Neuron (in vitro differentiated cells): ENCODE data around the gene SPDL1.

Experiments
- H2AFZ ChIP-seq: one replicate; pipeline ENCODE4 v1.6.1; 2013; ENCODE audit warnings: low read depth, mild to moderate bottlenecking, inconsistent platforms, low read length, moderate library complexity
- H3K27me3 ChIP-seq: one replicate; pipeline ENCODE4 v1.6.1; 2013; ENCODE audit warnings: low read length; ENCODE audit not compliant: insufficient read depth
- H3K36me3 ChIP-seq: one replicate; pipeline ENCODE4 v1.6.1; 2013; ENCODE audit warnings: low read length; ENCODE audit not compliant: insufficient read depth
- H3K4me1 ChIP-seq: one replicate; pipeline ENCODE4 v1.6.1; 2013; ENCODE audit warnings: low read length; ENCODE audit not compliant: insufficient read depth
- H3K4me3 ChIP-seq: 2 replicates; pipeline ENCODE4 v1.5.1; 2013; ENCODE audit warnings: mild to moderate bottlenecking, low read length, moderate library complexity
- H3K9me3 ChIP-seq: one replicate; pipeline ENCODE4 v1.6.1; 2013; ENCODE audit warnings: low read length

Gene SPDL1

DNA sequence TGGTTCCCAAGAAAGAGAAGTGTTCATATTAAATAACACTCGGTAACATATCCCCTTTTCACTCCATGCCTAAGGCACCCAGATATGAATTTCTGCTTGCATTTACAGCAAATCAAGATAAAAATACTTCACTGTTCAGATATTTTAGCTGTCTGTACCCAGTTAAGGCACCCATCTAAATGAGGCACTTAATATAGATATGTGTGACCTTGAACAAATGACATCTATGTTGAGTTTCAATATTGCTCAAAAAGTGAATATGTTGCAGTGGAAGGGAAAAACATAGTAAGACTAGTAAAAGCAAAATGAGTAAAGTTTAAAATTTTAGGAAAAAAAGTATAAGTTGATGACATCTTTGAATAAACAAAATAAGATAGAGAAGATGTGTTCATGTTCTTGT, 32.4 kb upstream of the SPDL1 start:
- Histone ChIP-seq H2AFZ (no peak overlapping the region), H3K27me3 (peaks cover 7% of the 10 kb centered on the region), H3K4me3 (no peak overlapping the region), H3K36me3 (no peaks in the 10 kb centered on the region), H3K4me1 (no peaks in the 10 kb centered on the region), H3K9me3 (no peaks in the 10 kb centered on the region)

DNA sequence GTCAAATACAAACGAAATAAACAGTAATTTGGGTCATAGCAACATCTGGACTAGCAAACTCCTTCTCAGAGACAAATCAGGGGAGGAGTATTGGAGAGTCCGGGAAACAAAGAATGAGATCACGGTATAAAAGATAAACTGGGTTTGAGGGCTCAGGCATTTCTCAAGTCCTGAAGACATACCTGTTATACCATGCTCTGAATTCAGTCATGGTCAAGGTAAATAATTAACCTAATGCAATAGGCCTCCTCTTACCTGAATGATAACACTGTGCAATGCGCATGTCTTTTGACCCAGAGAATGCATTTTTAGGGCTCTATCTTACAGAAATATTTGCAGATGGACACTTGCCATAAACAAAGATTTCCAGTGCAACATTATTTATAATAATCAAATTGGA, 31.9 kb upstream of the SPDL1 start:
- no peak overlapping the region for H3K4me3 ChIP-seq
- H3K4me1 ChIP-seq, result no peaks in the 10 kb centered on the region
- peaks cover 7% of the 10 kb centered on the region for H3K27me3 ChIP-seq
- no peaks in the 10 kb centered on the region for H3K36me3 ChIP-seq
- H2AFZ ChIP-seq, result no peak overlapping the region
- H3K9me3 ChIP-seq, result no peaks in the 10 kb centered on the region

DNA sequence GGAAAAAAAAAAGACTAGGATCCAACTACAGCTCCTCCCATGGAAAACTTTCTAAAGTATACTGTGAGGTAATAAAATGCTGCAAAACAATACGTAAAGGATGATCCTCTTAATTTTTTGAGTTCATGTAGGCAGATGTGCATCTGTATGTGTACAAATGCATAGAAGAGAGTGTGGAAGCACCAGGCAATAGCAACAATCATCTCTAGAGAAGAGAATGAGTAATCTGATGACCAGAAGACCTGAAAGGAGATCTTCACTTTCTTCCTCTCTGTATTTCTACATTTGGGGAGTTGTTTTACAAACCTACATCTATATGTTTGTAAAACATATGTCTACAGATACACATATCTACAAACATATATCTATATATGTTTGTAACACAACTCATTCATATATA, 29.3 kb upstream of the SPDL1 start:
- Histone ChIP-seq H3K36me3 (no peaks in the 10 kb centered on the region), H3K4me3 (no peak overlapping the region), H3K9me3 (no peaks in the 10 kb centered on the region), H2AFZ (no peak overlapping the region), H3K27me3 (peaks cover 2% of the 10 kb centered on the region), H3K4me1 (no peaks in the 10 kb centered on the region)

DNA sequence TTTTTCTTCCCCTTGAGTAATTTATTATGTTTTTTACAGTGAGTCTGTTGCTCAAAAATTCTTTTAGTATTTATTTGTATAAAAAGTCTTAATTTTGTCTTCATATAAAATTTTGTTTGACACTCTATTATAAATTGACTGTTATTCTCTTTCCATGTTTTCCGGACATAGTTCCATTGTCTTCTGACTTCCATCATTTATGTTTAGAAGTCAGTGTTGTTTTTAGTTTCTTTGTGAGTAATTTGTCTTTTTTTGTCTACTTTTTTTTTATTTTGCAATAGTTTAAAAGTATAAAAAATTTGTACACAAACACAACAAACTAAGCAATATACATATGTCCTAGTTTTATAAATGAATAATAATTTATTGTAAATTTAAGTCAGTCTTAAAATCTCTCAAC, 25.7 kb upstream of the SPDL1 start:
- no peaks in the 10 kb centered on the region for H3K9me3 ChIP-seq
- H3K27me3 ChIP-seq, result no peaks in the 10 kb centered on the region
- no peaks in the 10 kb centered on the region for H3K4me1 ChIP-seq
- no peak overlapping the region for H3K4me3 ChIP-seq
- H3K36me3 ChIP-seq, result no peaks in the 10 kb centered on the region
- H2AFZ ChIP-seq, result no peak overlapping the region

DNA sequence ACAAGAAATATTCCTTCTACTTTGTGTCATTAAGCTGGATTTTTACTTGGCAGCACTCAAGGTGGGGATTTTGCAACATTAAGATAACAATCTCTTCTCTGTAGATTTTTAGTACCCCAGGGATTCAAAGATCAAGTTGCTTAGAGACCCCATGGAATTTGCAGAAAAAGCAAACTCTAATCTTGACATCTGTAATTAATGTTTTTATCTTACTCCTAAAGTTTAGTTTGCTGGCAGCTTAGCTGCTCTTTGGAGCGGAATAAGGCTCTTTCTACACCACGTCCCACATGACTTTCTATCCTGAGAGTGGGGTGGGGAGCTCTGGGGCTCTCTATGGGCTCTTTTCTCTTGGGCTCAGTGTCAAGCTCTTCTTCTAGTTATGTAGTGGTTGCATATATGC, 21.7 kb upstream of the SPDL1 start:
- H3K27me3 ChIP-seq, result no peaks in the 10 kb centered on the region
- H3K36me3 ChIP-seq, result no peaks in the 10 kb centered on the region
- no peak overlapping the region for H2AFZ ChIP-seq
- no peak overlapping the region for H3K4me3 ChIP-seq
- H3K9me3 ChIP-seq, result no peaks in the 10 kb centered on the region
- no peaks in the 10 kb centered on the region for H3K4me1 ChIP-seq

DNA sequence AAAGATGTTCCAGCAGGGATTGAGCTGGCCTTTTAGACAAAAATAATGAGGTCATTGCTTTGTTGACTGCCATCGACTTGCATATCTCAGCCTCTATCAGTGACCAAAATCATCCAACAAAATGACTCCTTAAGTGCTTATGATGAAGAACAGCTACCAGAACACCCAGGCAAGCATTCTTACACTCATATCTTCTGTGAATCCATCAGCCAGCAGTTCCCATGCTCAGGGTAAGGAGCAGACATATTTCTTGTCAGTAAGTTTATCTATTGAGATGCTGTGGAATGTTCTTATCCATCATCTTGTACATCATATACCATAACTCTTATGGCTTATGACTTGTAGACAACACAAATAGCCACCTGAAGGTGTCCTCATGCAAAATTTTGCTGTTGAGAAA, 20.2 kb upstream of the SPDL1 start:
- no peak overlapping the region for H2AFZ ChIP-seq
- H3K4me1 ChIP-seq, result no peaks in the 10 kb centered on the region
- H3K9me3 ChIP-seq, result no peaks in the 10 kb centered on the region
- H3K36me3 ChIP-seq, result no peaks in the 10 kb centered on the region
- no peaks in the 10 kb centered on the region for H3K27me3 ChIP-seq
- no peak overlapping the region for H3K4me3 ChIP-seq

DNA sequence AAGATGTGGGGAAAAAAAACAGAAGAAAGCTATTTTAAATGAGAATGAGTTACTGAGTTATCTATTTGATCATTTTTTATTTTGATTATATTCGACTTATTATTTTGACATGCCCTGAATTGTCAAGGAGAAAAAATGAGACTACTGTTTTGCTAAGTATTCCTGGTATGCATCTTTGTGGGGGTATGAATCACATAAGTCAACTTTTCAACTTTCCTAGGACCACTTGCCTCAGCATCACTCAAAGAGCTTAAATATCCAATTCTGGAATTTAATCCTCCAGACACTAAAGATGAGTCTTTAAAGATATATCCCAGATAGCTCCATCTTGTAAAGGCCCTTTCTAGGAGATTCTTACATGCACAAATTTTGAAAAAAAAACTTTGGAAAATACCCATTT, 17.4 kb upstream of the SPDL1 start:
- peaks cover 3% of the 10 kb centered on the region for H3K27me3 ChIP-seq
- H3K36me3 ChIP-seq, result no peaks in the 10 kb centered on the region
- H3K4me3 ChIP-seq, result no peak overlapping the region
- no peak overlapping the region for H2AFZ ChIP-seq
- no peaks in the 10 kb centered on the region for H3K9me3 ChIP-seq
- H3K4me1 ChIP-seq, result no peaks in the 10 kb centered on the region

DNA sequence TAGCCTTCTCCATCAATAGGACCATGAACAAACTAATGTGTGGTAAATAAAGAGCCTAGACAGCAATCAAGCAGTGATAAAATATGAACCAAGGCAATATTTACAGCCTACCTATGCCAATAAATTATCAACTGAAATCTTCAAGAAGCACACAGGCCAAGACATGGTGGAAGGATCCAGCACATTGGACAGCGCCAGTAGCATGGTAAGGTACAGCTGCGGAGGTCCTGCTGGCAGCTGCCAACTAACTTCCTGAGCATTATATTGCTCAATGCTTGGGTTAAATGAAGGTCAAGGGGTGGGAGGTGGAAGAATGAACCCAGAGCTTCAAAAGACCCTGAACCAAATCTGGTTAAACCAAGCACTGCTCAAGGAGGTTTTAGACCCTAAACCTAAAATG, 16.5 kb upstream of the SPDL1 start:
- H2AFZ ChIP-seq, result no peak overlapping the region
- H3K27me3 ChIP-seq, result peaks cover 3% of the 10 kb centered on the region

DNA sequence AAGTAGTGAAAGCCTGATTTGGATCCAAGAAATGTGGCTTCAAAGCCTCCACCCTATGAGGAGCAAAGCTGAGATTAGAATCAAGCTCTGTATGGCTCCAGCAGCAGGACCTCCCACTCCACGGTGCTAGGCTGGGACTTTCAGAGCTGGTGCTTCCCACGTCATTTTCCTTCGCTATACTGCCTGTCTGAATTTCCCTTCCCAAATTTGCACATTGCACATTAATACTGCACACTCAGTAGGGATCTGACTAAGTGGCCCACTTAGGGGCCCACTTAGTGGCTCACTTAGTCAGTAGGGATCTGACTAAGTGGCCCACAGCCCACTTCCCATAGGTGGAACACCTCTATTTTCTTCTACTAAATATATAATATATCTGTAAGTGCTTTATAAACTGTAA, 14.1 kb upstream of the SPDL1 start:
- Histone ChIP-seq H3K4me3 (no peak overlapping the region), H2AFZ (no peak overlapping the region), H3K4me1 (no peaks in the 10 kb centered on the region), H3K9me3 (no peaks in the 10 kb centered on the region), H3K27me3 (peaks cover 11% of the 10 kb centered on the region), H3K36me3 (no peaks in the 10 kb centered on the region)

More for the DNA sequence above, 16.5 kb upstream of the SPDL1 start:
- H3K36me3 ChIP-seq, result no peaks in the 10 kb centered on the region
- no peak overlapping the region for H3K4me3 ChIP-seq
- H3K4me1 ChIP-seq, result no peaks in the 10 kb centered on the region
- no peaks in the 10 kb centered on the region for H3K9me3 ChIP-seq

DNA sequence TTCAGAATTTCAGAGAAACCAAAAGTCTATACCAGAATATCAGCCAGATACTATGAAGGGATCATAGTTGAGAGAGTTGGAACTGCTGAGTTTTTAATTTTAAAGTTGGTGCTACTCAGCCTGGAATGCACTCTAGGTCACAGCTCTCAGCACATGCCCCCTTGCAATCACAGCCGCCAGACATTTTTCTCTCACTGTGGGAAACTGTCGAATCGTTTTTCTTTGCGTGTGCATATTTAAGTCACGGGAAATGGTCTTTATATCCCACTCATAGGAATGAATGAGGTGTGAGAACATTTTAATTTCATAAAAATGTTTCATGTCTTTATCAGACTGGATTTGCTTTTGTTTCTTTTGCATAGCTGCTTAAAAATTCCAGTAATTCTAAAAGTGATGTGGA, 12.2 kb upstream of the SPDL1 start:
- H2AFZ ChIP-seq, result no peak overlapping the region
- no peaks in the 10 kb centered on the region for H3K36me3 ChIP-seq
- peaks cover 5% of the 10 kb centered on the region for H3K4me1 ChIP-seq
- peaks cover 12% of the 10 kb centered on the region for H3K27me3 ChIP-seq
- no peak overlapping the region for H3K4me3 ChIP-seq
- H3K9me3 ChIP-seq, result no peaks in the 10 kb centered on the region

DNA sequence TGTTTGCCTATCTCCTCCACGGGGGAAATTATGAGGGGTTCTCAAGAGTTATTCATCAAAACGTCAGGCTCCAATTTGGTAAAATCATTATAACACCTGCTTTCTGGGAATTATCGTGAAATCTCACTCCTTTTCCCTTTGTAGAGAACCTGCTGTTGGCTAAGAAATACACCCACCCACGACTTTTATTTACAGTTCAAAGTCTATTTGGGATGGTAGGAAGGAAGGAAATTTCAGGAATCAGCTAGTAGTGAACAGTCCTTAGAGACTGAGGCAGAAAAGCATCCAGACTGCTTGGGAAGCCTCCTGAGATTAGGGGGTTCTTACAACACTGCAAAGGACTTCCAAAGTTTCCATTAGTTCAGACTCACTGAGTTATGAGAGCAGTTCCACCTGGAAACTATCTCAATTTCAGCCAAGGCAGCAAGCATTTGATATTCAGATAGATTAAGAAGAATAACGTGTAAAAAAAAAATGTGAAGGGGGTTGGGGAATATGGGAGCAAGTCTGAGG, 9.4 kb upstream of the SPDL1 start:
- Histone ChIP-seq H3K4me1 (peaks cover 5% of the 10 kb centered on the region), H3K4me3 (no peak overlapping the region), H2AFZ (no peak overlapping the region), H3K36me3 (no peaks in the 10 kb centered on the region), H3K9me3 (no peaks in the 10 kb centered on the region), H3K27me3 (peaks cover 14% of the 10 kb centered on the region)

DNA sequence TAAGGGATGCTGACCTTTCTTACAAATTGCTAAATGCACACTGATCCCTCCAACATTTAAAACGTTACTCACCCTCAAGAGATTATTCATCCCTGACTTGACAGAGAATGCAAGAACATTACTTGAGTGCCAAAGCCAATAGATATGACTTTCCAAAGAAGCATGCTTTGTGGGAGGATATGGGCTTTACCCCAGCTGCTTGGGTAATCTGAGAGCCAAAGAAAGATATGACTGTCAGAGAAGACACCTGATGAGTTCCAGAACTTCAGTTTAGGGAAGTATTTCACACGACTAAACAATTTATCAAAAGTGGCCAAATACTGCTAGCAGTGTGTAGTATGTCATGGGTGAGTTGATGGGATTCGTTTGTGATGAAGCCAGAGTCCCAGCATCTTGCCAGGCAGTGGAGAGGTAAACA, 7.4 kb upstream of the SPDL1 start:
- Histone ChIP-seq H3K36me3 (no peaks in the 10 kb centered on the region), H2AFZ (no peak overlapping the region), H3K27me3 (peaks cover 14% of the 10 kb centered on the region), H3K4me3 (no peak overlapping the region), H3K4me1 (peaks cover 5% of the 10 kb centered on the region), H3K9me3 (no peaks in the 10 kb centered on the region)

DNA sequence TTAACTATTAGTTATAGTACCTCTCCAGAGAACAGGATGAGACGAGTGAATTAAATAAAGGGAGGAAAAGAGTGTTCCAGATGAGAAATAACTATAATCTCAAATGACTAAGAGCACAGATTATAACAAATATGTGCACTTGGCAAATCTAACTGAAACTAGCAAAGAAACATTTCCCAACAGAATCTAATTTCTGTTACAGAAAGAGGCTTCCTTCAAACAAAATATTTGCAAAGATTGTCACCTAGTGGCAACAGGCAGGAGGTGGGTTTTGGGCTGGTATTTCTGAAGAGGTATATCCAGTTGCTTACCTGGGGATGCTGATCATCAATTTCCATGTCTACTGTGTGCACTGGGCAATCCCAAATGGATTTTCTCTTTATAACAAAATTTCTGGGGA, 5.6 kb upstream of the SPDL1 start:
- H3K4me3 ChIP-seq, result no peak overlapping the region
- H3K4me1 ChIP-seq, result peaks cover 5% of the 10 kb centered on the region
- no peaks in the 10 kb centered on the region for H3K36me3 ChIP-seq
- H2AFZ ChIP-seq, result no peak overlapping the region
- H3K27me3 ChIP-seq, result peaks cover 14% of the 10 kb centered on the region
- H3K9me3 ChIP-seq, result no peaks in the 10 kb centered on the region

DNA sequence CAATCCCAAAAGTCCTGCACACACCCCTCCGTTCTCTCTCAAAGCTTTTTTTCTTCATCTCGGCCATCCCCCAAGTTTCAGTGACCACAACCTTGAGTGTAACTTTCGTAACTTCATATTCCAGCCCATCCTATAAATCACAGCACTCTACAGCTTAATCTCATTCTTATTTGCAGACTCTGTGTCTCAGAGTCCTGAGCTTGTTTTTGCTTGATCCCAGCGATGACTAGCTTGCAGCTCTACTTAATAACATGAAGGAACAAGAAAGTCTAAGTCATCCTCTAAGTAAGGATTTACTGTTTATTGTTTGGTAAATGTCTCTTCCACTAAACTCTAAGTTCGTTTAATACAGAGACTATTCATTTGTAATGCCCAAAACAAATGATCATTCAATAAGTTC, 2.6 kb upstream of the SPDL1 start:
- Histone ChIP-seq H3K4me1 (peaks cover 9% of the 10 kb centered on the region), H3K36me3 (no peaks in the 10 kb centered on the region), H2AFZ (no peak overlapping the region), H3K4me3 (no peak overlapping the region), H3K27me3 (peaks cover 5% of the 10 kb centered on the region), H3K9me3 (no peaks in the 10 kb centered on the region)
